Esophagus squamous epithelium (tissue), 5 donors: Measurements from ENCODE around the gene CLCN4. TPM values are rescaled to one million over a fixed set of nuclear protein-coding genes. Genes with fewer than 3 reads are reported as not detected.

Experiments used
- DNase-seq: peaks from one replicate; lab custom pipeline; 2025; lab: John Stamatoyannopoulos, UW
- H3K27ac ChIP-seq, 4 donors: fragments of 200-600 bp; sonication (generic); one replicate each; pipeline ENCODE4 v1.5.1; 2016 to 2019; ENCODE audit warnings: mild to moderate bottlenecking in 1 of 4
- H3K27me3 ChIP-seq, 4 donors: fragments of 200-600 bp; sonication (generic); 1 replicate in 3 of 4; 2 replicates in 1 of 4; pipeline versions ENCODE4 v1.5.1 to v1.6.0; 2017 to 2021; ENCODE audit warnings: antibody characterized with exemption in 1 of 4
- H3K36me3 ChIP-seq, 3 donors: fragments of 200-600 bp; sonication (generic); one replicate each; pipeline ENCODE4 v1.5.1; 2016 to 2019
- H3K4me1 ChIP-seq, 3 donors: fragments of 200-600 bp; sonication (generic); one replicate each; pipeline ENCODE4 v1.5.1; 2017 to 2019
- H3K4me3 ChIP-seq, 4 donors: fragments of 200-600 bp; sonication (generic); 1 replicate in 3 of 4; 2 replicates in 1 of 4; pipeline ENCODE4 v1.5.1; 2016 to 2019; ENCODE audit warnings: mild to moderate bottlenecking in 2 of 4, moderate library complexity in 1 of 4
- H3K9me3 ChIP-seq, 3 donors: fragments of 200-600 bp; sonication (generic); one replicate each; pipeline ENCODE4 v1.5.1; 2016 to 2019
- POLR2A ChIP-seq, 4 donors: fragments of 450-650 bp; IDR thresholded peaks; one replicate each; pipeline ENCODE4 v1.6.1; 2017; ENCODE audit warnings: antibody characterized with exemption in 4 of 4, mild to moderate bottlenecking in 4 of 4, moderate library complexity in 3 of 4
- WGBS, 2 donors: methylation state at CpG; one replicate each; pipeline ENCODE4 v1.1.5; 2018; 5-methylcytosine and 5-hydroxymethylcytosine counted together
- intact Hi-C: fragments of 100-400 bp; cut with DNase I; formaldehyde crosslinking; loops from one replicate; pipeline ENCODE4 v1.15.0; 2022
- total RNA-seq, 4 donors: library from RNA; depleted of rRNA; stranded (reverse); fragments of >200 nt; gene quantifications; one replicate each; pipeline ENCODE4 v1.1.0, GENCODE V29; 2016
- TF ChIP-seq, protein P1 (sequence below), 6 experiments: fragments of 450-650 bp in 4 of 6; fragments of 200-600 bp in 2 of 6; sonication (generic) in 2 of 6; IDR thresholded peaks; one replicate each; pipeline ENCODE4 v1.5.1; 2016 to 2019; ENCODE audit warnings: antibody characterized with exemption in 6 of 6, mild to moderate bottlenecking in 4 of 6, moderate library complexity in 4 of 6
- donor health status: DM: yes; HTN: yes; CAD: no.

CLCN4 gene
- total RNA-seq, 4 donors from 2014 or later = 0.04 to 3.1 (median 0.53) TPM

DNA sequence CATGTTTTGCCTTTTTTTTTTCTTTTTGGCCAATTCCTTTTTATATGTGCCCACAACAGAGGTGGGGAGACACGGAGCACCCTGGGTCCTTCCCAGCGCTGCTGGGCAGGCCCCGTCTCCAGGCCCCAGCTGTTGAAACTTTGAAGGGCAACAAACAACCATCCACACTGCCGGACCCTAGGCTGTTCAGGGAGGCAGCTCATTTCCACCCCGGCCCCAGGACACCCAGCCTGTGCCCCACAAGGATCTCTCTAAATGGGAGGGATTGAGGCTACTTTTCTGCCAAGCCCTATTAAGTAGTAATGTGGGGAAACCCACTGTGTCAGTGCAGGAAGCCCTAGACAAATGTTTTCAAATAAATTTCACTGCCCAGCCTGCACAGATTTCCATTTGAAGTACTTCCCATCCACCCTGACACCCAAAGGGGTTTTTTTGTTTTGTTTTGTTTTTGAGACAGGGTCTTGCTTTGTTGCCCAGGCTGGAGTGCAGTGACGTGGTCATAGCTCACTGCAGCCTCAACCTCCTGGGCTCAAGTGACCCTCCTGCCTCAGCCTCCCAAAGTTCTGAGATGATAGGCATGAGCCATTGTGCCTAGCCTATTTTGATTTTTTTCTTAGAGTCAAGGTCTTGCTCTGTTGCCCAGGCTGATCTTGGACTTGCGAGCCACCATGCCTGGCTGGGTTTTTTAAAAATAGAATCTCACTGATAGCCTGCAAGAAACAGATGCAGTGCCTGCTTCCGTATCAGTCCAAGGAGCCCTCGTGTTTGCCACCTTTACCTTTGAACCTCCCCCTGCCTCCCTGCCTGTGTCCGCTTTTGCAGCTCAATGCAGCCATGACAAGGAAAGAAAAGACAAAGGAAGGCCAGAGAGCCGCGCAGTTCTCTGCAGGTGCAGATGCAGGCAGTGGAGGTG, 13.4 kb upstream of the CLCN4 start:
- H3K36me3 ChIP-seq = peaks cover 0 to 56% (median 5%) of the 10 kb centered on the region in 3 donors
- TF ChIP-seq, protein P1, sequence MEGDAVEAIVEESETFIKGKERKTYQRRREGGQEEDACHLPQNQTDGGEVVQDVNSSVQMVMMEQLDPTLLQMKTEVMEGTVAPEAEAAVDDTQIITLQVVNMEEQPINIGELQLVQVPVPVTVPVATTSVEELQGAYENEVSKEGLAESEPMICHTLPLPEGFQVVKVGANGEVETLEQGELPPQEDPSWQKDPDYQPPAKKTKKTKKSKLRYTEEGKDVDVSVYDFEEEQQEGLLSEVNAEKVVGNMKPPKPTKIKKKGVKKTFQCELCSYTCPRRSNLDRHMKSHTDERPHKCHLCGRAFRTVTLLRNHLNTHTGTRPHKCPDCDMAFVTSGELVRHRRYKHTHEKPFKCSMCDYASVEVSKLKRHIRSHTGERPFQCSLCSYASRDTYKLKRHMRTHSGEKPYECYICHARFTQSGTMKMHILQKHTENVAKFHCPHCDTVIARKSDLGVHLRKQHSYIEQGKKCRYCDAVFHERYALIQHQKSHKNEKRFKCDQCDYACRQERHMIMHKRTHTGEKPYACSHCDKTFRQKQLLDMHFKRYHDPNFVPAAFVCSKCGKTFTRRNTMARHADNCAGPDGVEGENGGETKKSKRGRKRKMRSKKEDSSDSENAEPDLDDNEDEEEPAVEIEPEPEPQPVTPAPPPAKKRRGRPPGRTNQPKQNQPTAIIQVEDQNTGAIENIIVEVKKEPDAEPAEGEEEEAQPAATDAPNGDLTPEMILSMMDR (IDR thresholded peaks at IDR 0.05) = no peak
- no peak for TF ChIP-seq POLR2A (IDR thresholded peaks at IDR 0.05)
- H3K4me1 ChIP-seq = no peaks in the 10 kb centered on the region
- DNase-seq = no peak
- H3K27ac ChIP-seq = no peak overlapping the region
- intact Hi-C loops = no loop called here
- no peaks in the 10 kb centered on the region for H3K27me3 ChIP-seq
- WGBS, 2 donors = 77% methylated on average over 6 of the region's 12 CpGs; no CpG with 5 or more reads in 1 of the 2 donors
- H3K9me3 ChIP-seq = no peaks in the 10 kb centered on the region
- H3K4me3 ChIP-seq = no peak overlapping the region

- no peak overlapping the region for H3K4me3 ChIP-seq
- H3K36me3 ChIP-seq = peaks cover 0 to 26% (median 0%) of the 10 kb centered on the region in 3 donors
- no peak overlapping the region for H3K27ac ChIP-seq
- DNase-seq = no peak
- WGBS, 2 donors = 80 to 85% methylated on average over 9 to 10 of the region's 10 CpGs
- H3K4me1 ChIP-seq = no peaks in the 10 kb centered on the region
- no peaks in the 10 kb centered on the region for H3K9me3 ChIP-seq
- TF ChIP-seq, protein P1 (IDR thresholded peaks at IDR 0.05) = no peak
- TF ChIP-seq POLR2A (IDR thresholded peaks at IDR 0.05) = no peak
- no peaks in the 10 kb centered on the region for H3K27me3 ChIP-seq
- intact Hi-C loops = no loop called here
These were observed 10.4 kb upstream of the CLCN4 start for GRCh38 chrX:10146346-10146745.

DNA sequence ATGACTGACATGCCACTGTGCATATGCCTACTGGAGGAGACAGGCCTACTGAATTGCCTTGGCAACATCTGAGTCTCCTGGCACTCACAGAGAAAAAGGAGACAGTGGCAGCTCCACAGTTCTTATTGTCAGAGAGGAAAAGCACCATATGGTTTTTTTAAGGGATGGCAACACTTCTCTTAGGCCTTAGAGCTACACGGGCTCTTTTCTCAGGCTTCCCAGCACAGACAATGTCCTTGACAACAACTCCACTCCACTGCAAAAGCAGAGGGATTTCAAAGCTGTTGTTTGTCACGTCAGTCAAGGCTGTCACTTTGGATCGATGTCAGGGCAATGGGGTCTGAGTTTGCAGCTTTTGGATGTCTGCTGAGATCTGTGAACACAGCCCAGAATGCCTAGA, 4.7 kb upstream of the CLCN4 start:
- 43 to 100% methylated on average over 2 to 3 of the region's 3 CpGs for WGBS, 2 donors
- DNase-seq = no peak
- no peak for TF ChIP-seq POLR2A (IDR thresholded peaks at IDR 0.05)
- TF ChIP-seq, protein P1 (IDR thresholded peaks at IDR 0.05) = no peak
- no peaks in the 10 kb centered on the region for H3K36me3 ChIP-seq
- H3K4me1 ChIP-seq = peaks cover 0 to 9% (median 0%) of the 10 kb centered on the region in 3 donors
- no peak overlapping the region for H3K27ac ChIP-seq
- H3K9me3 ChIP-seq = no peaks in the 10 kb centered on the region
- no peak overlapping the region for H3K4me3 ChIP-seq
- peaks cover 0 to 3% (median 0%) of the 10 kb centered on the region in 4 donors for H3K27me3 ChIP-seq
- intact Hi-C loops = no loop called here

DNA sequence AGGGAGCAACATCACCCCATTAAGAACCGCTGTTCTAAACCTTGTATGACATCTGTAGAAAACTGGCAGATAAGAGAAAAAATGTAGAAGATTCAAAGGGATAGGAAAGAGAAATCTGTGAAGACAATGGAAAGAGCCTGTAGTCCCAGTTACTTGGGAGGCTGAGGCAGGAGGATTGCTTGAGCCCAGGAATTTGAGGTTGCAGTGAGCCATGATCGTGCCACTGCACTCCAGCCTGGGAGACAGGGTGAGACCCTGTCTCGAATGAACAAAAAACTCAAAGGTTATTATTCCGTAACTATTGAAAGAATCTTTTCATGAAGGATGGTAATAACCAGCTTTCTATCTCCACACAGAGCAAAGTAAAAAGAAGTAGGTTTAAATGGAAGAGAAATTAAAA, 1.6 kb upstream of the CLCN4 start:
- no peak overlapping the region for H3K27ac ChIP-seq
- WGBS, 2 donors = 78 to 84% methylated on average over 4 of the region's 4 CpGs
- H3K27me3 ChIP-seq = peaks cover 0 to 26% (median 0%) of the 10 kb centered on the region in 4 donors
- H3K4me3 ChIP-seq = no peak overlapping the region
- TF ChIP-seq, protein P1 (IDR thresholded peaks at IDR 0.05) = no peak
- no peak for TF ChIP-seq POLR2A (IDR thresholded peaks at IDR 0.05)
- DNase-seq = no peak
- no peaks in the 10 kb centered on the region for H3K9me3 ChIP-seq
- H3K4me1 ChIP-seq = peaks cover 0 to 27% (median 0%) of the 10 kb centered on the region in 3 donors
- intact Hi-C loops = no loop called here
- no peaks in the 10 kb centered on the region for H3K36me3 ChIP-seq

- no peak for DNase-seq
- peak overlapping the region in 3 of 4 donors; percentile 3 to 59 (median 14) for H3K27ac ChIP-seq
- peak overlapping the region in 3 of 4 donors; percentile 29 to 54 (median 37) for H3K4me3 ChIP-seq
- H3K9me3 ChIP-seq = no peaks in the 10 kb centered on the region
- peaks cover 0 to 32% (median 0%) of the 10 kb centered on the region in 4 donors for H3K27me3 ChIP-seq
- H3K4me1 ChIP-seq = peaks cover 0 to 27% (median 0%) of the 10 kb centered on the region in 3 donors
- TF ChIP-seq, protein P1 (IDR thresholded peaks at IDR 0.05) = no peak
- no peaks in the 10 kb centered on the region for H3K36me3 ChIP-seq
- intact Hi-C loops = no loop called here
- 35 to 45% methylated on average over 5 to 7 of the region's 7 CpGs for WGBS, 2 donors
These were observed 212 bp downstream of the CLCN4 start for GRCh38 chrX:10157032-10157341.
